GM12874 (cell line): ENCODE measurements around the gene SLC16A2.

Experiments
- TF ChIP-seq, protein P1 (sequence below): IDR thresholded peaks from 2 replicates; pipeline ENCODE4 v1.5.1; 2011; ENCODE audit warnings: low read depth, mild to moderate bottlenecking, control low read depth, low read length, moderate library complexity; ENCODE audit not compliant: insufficient read depth

SLC16A2 gene

GRCh38 chrX:74445099-74445498 is 23.8 kb downstream of the SLC16A2 start:
- TF ChIP-seq, protein P1, sequence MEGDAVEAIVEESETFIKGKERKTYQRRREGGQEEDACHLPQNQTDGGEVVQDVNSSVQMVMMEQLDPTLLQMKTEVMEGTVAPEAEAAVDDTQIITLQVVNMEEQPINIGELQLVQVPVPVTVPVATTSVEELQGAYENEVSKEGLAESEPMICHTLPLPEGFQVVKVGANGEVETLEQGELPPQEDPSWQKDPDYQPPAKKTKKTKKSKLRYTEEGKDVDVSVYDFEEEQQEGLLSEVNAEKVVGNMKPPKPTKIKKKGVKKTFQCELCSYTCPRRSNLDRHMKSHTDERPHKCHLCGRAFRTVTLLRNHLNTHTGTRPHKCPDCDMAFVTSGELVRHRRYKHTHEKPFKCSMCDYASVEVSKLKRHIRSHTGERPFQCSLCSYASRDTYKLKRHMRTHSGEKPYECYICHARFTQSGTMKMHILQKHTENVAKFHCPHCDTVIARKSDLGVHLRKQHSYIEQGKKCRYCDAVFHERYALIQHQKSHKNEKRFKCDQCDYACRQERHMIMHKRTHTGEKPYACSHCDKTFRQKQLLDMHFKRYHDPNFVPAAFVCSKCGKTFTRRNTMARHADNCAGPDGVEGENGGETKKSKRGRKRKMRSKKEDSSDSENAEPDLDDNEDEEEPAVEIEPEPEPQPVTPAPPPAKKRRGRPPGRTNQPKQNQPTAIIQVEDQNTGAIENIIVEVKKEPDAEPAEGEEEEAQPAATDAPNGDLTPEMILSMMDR, result no peak

DNA sequence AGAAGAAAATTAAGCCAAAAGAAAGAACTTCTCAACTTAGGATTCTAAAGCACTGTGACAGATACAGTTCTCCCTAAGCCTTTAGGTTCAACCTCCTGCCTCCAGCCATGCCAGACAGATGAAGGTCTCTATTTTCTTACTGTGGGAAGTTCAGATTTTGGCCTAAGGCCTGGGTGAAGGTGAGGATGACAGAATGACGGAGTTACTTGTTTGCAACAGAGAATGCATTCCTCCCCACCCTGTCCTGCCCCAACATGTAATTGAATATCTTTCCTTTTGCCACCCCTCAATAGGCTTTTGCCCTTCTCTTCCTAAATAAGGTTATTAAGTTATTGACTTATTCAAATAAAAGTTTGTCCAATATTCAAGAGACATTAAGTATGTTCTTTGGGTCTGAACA is 25.6 kb downstream of the SLC16A2 start:
- TF ChIP-seq, protein P1, result no peak

DNA sequence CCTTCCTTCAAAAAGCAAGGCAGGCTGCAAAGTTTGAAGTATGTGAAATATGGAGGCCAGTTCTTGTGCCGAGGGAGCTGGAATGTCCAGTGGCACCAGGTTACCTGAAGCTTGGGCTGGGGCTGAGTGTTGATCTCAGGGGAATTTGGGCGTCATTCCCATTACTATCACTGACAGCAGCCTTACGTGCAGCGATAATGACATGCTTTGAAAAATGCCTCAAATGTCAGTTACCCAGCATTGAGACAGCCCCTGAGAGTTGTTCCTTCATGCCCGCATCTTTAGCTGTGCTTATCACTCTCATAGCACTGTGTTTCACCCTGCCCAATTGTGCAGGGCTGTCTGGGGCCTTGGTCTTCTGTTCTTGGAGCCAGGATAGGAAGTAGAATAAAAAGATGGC is 27.4 kb downstream of the SLC16A2 start:
- TF ChIP-seq, protein P1, result no peak

GRCh38 chrX:74449322-74449936 is 28.1 kb downstream of the SLC16A2 start:
- TF ChIP-seq, protein P1, result no peak

DNA sequence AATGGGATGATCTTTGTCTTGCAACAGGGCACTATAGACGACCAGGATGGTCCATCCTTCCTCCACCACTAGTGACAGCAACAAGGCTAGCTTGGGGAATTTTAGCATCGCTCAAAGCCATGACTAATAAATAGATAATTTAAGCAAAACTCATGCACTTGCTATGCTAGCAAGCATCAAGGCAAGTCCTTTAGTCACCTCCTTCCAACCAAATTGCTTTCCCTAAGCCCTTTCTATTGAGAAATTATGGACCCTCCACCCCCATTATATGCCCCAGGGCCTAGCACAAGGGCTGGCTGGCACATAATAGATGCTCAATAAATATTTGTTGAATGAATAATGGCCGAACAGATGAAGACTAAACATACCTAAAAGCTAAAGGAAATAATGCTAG is 28.6 kb downstream of the SLC16A2 start:
- TF ChIP-seq, protein P1, result no peak

DNA sequence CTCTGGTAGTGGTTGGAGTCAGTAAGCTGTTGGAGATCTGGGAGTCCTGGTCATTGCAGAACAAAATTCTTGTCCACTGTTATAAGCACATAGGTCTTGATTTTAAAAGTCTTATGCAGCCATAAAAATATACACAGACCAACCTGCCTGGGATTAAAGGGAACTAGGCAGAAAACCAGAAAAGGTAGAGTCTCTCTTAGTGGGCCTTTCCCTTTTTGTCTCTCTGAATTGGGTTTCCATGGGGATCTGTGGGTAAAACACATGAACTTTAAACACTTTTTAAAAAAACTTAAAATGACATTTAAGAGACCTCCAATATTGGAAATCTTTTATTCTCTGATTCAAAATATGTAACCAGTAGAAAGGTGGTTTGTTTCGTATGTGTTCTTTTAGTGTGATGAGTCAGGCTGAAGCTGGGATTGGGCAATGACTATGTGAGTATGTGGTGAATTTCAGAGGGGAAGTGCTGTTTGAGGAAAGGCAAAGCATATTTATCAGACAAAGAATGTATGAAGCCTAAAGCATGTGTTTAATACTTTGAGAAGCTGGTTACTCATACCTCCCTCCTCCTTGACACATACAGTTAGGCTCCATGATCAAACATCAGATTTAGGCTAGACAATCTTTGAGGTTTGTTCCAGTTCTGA is 29.6 kb downstream of the SLC16A2 start:
- TF ChIP-seq, protein P1, result no peak

- TF ChIP-seq, protein P1, result no peak
Observed at GRCh38 chrX:74451450-74452198, 30.3 kb downstream of the SLC16A2 start.
